CD8-positive, alpha-beta memory T cell (primary cell): ENCODE data around the gene NEK1. TPM values are rescaled to one million over a fixed set of nuclear protein-coding genes. Genes with fewer than 3 reads are reported as not detected.

Experiments
- CTCF ChIA-PET: fragments of 350-600 bp; sonication (Branson Sonifier 250); formaldehyde crosslinking; loops from one replicate; lab custom pipeline; 2021; ENCODE audit warnings: antibody characterized with exemption; lab: Charles Lee
- POLR2A ChIA-PET: fragments of 350-600 bp; sonication (Branson Sonifier 250); formaldehyde crosslinking; loops from one replicate; lab custom pipeline; 2021; ENCODE audit warnings: antibody characterized with exemption; lab: Charles Lee
- DNase-seq, 5 donors: peaks; one replicate each; pipeline versions ENCODE4 v3.0.0 to v3.0.0-alpha.2; 2020 to 2022; ENCODE audit warnings: mixed read lengths in 1 of 5
- H3K27ac ChIP-seq: one replicate; pipeline ENCODE4 v1.7.0; 2013; ENCODE audit warnings: low read depth, mild to moderate bottlenecking, low read length, moderate library complexity
- H3K27me3 ChIP-seq: 2 replicates; pipeline ENCODE4 v1.7.0; 2013; ENCODE audit warnings: low read length, mild to moderate bottlenecking; ENCODE audit not compliant: insufficient read depth, poor library complexity, severe bottlenecking
- H3K36me3 ChIP-seq: 2 replicates; pipeline ENCODE4 v1.7.0; 2013; ENCODE audit warnings: mild to moderate bottlenecking, low read length, moderate library complexity; ENCODE audit not compliant: insufficient read depth
- H3K4me1 ChIP-seq: 2 replicates; pipeline ENCODE4 v1.7.0; 2013; ENCODE audit warnings: mild to moderate bottlenecking, low read length, moderate library complexity; ENCODE audit not compliant: insufficient read depth
- H3K4me3 ChIP-seq: 2 replicates; pipeline ENCODE4 v1.7.0; 2013; ENCODE audit warnings: mild to moderate bottlenecking, low read length
- H3K9me3 ChIP-seq: 2 replicates; pipeline ENCODE4 v1.7.0; 2013; ENCODE audit warnings: mild to moderate bottlenecking, low read length
- H3K27ac Mint-ChIP-seq, 8 donors: one replicate each; pipeline ENCODE4 v1.8.0; 2020 to 2021; ENCODE audit warnings: mixed read lengths in 8 of 8, mild to moderate bottlenecking in 6 of 8, inconsistent platforms in 3 of 8, moderate library complexity in 3 of 8
- H3K27me3 Mint-ChIP-seq, 2 donors: one replicate each; pipeline ENCODE4 v1.8.0; 2020 to 2021; ENCODE audit warnings: mixed read lengths in 2 of 2, mild to moderate bottlenecking in 1 of 2, moderate library complexity in 1 of 2
- H3K36me3 Mint-ChIP-seq, 3 donors: one replicate each; pipeline ENCODE4 v1.8.0; 2020 to 2021; ENCODE audit warnings: mixed read lengths in 3 of 3, inconsistent platforms in 1 of 3, mild to moderate bottlenecking in 1 of 3
- H3K4me1 Mint-ChIP-seq, 3 donors: one replicate each; pipeline ENCODE4 v1.8.0; 2020 to 2021; ENCODE audit warnings: mixed read lengths in 3 of 3, inconsistent platforms in 1 of 3, mild to moderate bottlenecking in 1 of 3
- H3K4me3 Mint-ChIP-seq, 7 donors: one replicate each; pipeline ENCODE4 v1.8.0; 2020 to 2021; ENCODE audit warnings: mixed read lengths in 7 of 7, mild to moderate bottlenecking in 6 of 7, moderate library complexity in 4 of 7, inconsistent platforms in 2 of 7
- H3K9me3 Mint-ChIP-seq, 5 donors: one replicate each; pipeline ENCODE4 v1.8.0; 2020 to 2022; ENCODE audit warnings: mixed read lengths in 5 of 5, mild to moderate bottlenecking in 3 of 5, moderate library complexity in 2 of 5, inconsistent platforms in 1 of 5
- polyA plus RNA-seq: library from polyadenylated mRNA; unstranded; fragments of 300-500 nt; fragmentation: Illumina TruSeq; gene quantifications from one replicate; pipeline ENCODE4 v1.2.3, GENCODE V29; 2021
- total RNA-seq, 2 experiments: library from RNA; stranded (reverse); gene quantifications; one replicate each; pipeline ENCODE4 v1.2.3, GENCODE V29; 2021

The NEK1 gene
- total and polyA plus RNA-seq, 3 experiments from 2014 or later, result 10.5 to 11.7 (median 11.6) TPM

- H3K27ac Mint-ChIP-seq, result no peak overlapping the region
- H3K36me3 Mint-ChIP-seq, result peaks cover 24 to 28% (median 28%) of the 10 kb centered on the region in 3 donors
- Histone ChIP-seq H3K27ac (no peak overlapping the region), H3K4me1 (no peaks in the 10 kb centered on the region), H3K36me3 (no peaks in the 10 kb centered on the region), H3K4me3 (no peak overlapping the region), H3K27me3 (no peaks in the 10 kb centered on the region), H3K9me3 (no peaks in the 10 kb centered on the region)
- no peaks in the 10 kb centered on the region for H3K4me1 Mint-ChIP-seq
- H3K9me3 Mint-ChIP-seq, result no peaks in the 10 kb centered on the region
- no peak for DNase-seq
- H3K4me3 Mint-ChIP-seq, result no peak overlapping the region
- ChIA-PET POLR2A (no interaction called here), CTCF (interaction anchor here (1.2 kb wide), 1 partner anchor 13 kb away, joined by 3 read pairs; no protein-coding TSS in a partner anchor)
- no peaks in the 10 kb centered on the region for H3K27me3 Mint-ChIP-seq
Observed at GRCh38 chr4:169397762-169398161, 214.6 kb downstream of the NEK1 start.

DNA sequence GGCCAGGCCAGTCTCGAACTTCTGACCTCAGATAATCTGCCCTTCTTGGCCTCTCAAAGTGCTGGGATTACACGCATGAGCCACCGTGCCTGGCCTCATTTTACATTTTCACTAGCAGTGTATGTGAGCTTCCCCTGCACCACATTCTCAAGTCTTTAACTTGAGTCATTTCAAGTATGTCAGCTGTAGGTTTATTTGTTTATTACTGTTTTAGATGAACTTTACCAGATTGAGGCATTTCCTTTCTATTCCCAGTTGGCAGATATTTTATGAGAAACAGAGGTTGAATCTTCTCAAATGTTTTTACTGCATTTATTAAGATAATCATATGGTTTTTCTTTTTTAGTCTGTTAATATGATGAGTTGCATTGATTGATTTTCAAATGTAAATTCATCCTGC lies 227.0 kb downstream of the NEK1 start:
- H3K27me3 Mint-ChIP-seq, result no peaks in the 10 kb centered on the region
- H3K36me3 Mint-ChIP-seq, result peaks cover 0 to 4% (median 0%) of the 10 kb centered on the region in 3 donors

DNA sequence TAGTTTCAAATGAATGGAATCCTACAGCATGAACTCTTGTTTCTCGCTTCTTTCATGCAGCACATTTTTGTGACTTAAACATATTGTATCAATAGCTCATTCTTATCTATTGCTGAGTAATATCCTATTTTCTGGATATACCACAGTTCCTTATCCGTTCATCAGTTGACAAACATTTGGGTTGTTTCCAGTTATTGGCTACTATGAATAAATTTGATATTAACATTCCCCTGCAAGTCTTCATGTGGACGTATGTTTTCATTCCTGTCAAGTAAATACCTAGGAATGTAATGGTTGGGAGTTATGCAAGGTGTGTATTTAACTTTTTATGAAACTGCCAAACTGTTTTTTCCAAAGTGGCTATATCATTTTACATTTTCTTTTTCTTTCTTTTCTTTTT lies 227.6 kb downstream of the NEK1 start:
- peaks cover 0 to 9% (median 4%) of the 10 kb centered on the region in 5 donors for H3K9me3 Mint-ChIP-seq
- ChIA-PET CTCF (no interaction called here), POLR2A (no interaction called here)
- H3K36me3 Mint-ChIP-seq, result no peaks in the 10 kb centered on the region
- H3K36me3 ChIP-seq, result no peaks in the 10 kb centered on the region
- no peaks in the 10 kb centered on the region for H3K9me3 ChIP-seq
- no peak overlapping the region for H3K27ac ChIP-seq
- H3K4me3 Mint-ChIP-seq, result no peak overlapping the region
- peaks cover 0 to under 1% of the 10 kb centered on the region in 2 donors for H3K27me3 Mint-ChIP-seq
- no peaks in the 10 kb centered on the region for H3K27me3 ChIP-seq
- DNase-seq, result no peak
- no peak overlapping the region for H3K4me3 ChIP-seq
- no peaks in the 10 kb centered on the region for H3K4me1 ChIP-seq
- H3K4me1 Mint-ChIP-seq, result no peaks in the 10 kb centered on the region
- no peak overlapping the region for H3K27ac Mint-ChIP-seq

More for the DNA sequence above, 227.0 kb downstream of the NEK1 start:
- no peak for DNase-seq
- H3K27ac ChIP-seq, result no peak overlapping the region
- no peaks in the 10 kb centered on the region for H3K4me1 ChIP-seq
- Mint-ChIP-seq H3K4me3 (no peak overlapping the region), H3K27ac (no peak overlapping the region), H3K9me3 (peaks cover 0 to 9% (median 3%) of the 10 kb centered on the region in 5 donors), H3K4me1 (no peaks in the 10 kb centered on the region)
- H3K27me3 ChIP-seq, result no peaks in the 10 kb centered on the region
- ChIA-PET CTCF (no interaction called here), POLR2A (no interaction called here)
- H3K9me3 ChIP-seq, result no peaks in the 10 kb centered on the region
- H3K4me3 ChIP-seq, result no peak overlapping the region
- H3K36me3 ChIP-seq, result no peaks in the 10 kb centered on the region

GRCh38 chr4:169383724-169384123 lies 228.7 kb downstream of the NEK1 start:
- Histone ChIP-seq H3K9me3 (no peaks in the 10 kb centered on the region), H3K4me1 (no peaks in the 10 kb centered on the region), H3K27me3 (no peaks in the 10 kb centered on the region), H3K27ac (no peak overlapping the region), H3K36me3 (no peaks in the 10 kb centered on the region), H3K4me3 (no peak overlapping the region)
- H3K4me1 Mint-ChIP-seq, result no peaks in the 10 kb centered on the region
- no peaks in the 10 kb centered on the region for H3K36me3 Mint-ChIP-seq
- no peak for DNase-seq
- peaks cover 0 to 8% (median 6%) of the 10 kb centered on the region in 5 donors for H3K9me3 Mint-ChIP-seq
- CTCF ChIA-PET, result no interaction called here
- POLR2A ChIA-PET, result no interaction called here
- H3K27ac Mint-ChIP-seq, result no peak overlapping the region
- no peak overlapping the region for H3K4me3 Mint-ChIP-seq
- peaks cover 0 to 4% of the 10 kb centered on the region in 2 donors for H3K27me3 Mint-ChIP-seq

- no peaks in the 10 kb centered on the region for H3K4me1 ChIP-seq
- H3K9me3 ChIP-seq, result peaks cover 16% of the 10 kb centered on the region
- Mint-ChIP-seq H3K4me3 (no peak overlapping the region), H3K4me1 (no peaks in the 10 kb centered on the region), H3K36me3 (peaks cover 0 to 9% (median 0%) of the 10 kb centered on the region in 3 donors), H3K27ac (no peak overlapping the region), H3K27me3 (peaks cover 0 to 6% of the 10 kb centered on the region in 2 donors), H3K9me3 (peaks cover 17 to 29% (median 27%) of the 10 kb centered on the region in 5 donors)
- no peaks in the 10 kb centered on the region for H3K27me3 ChIP-seq
- no peak overlapping the region for H3K27ac ChIP-seq
- H3K4me3 ChIP-seq, result no peak overlapping the region
- POLR2A ChIA-PET, result no interaction called here
- no peaks in the 10 kb centered on the region for H3K36me3 ChIP-seq
- CTCF ChIA-PET, result no interaction called here
- no peak for DNase-seq
Observed at GRCh38 chr4:169379688-169380087, 232.7 kb downstream of the NEK1 start.

GRCh38 chr4:169377367-169377766 lies 235.0 kb downstream of the NEK1 start:
- no peak overlapping the region for H3K27ac ChIP-seq
- Mint-ChIP-seq H3K9me3 (peaks cover 17 to 29% (median 27%) of the 10 kb centered on the region in 5 donors), H3K4me3 (no peak overlapping the region), H3K36me3 (peaks cover 0 to 9% (median 0%) of the 10 kb centered on the region in 3 donors), H3K4me1 (no peaks in the 10 kb centered on the region), H3K27me3 (peaks cover 0 to 6% of the 10 kb centered on the region in 2 donors), H3K27ac (no peak overlapping the region)
- no peak for DNase-seq
- ChIA-PET CTCF (interaction anchor here (1.0 kb wide), 1 partner anchor 9 kb away, joined by 3 read pairs; no protein-coding TSS in a partner anchor), POLR2A (no interaction called here)
- H3K27me3 ChIP-seq, result no peaks in the 10 kb centered on the region
- peaks cover 16% of the 10 kb centered on the region for H3K9me3 ChIP-seq
- no peak overlapping the region for H3K4me3 ChIP-seq
- H3K36me3 ChIP-seq, result no peaks in the 10 kb centered on the region
- no peaks in the 10 kb centered on the region for H3K4me1 ChIP-seq

- POLR2A ChIA-PET, result no interaction called here
- H3K27ac Mint-ChIP-seq, result no peak overlapping the region
- no peaks in the 10 kb centered on the region for H3K36me3 ChIP-seq
- no peaks in the 10 kb centered on the region for H3K27me3 ChIP-seq
- H3K4me1 Mint-ChIP-seq, result no peaks in the 10 kb centered on the region
- peaks cover 17 to 29% (median 24%) of the 10 kb centered on the region in 5 donors for H3K9me3 Mint-ChIP-seq
- no peak overlapping the region for H3K27ac ChIP-seq
- H3K9me3 ChIP-seq, result peaks cover 16% of the 10 kb centered on the region
- H3K36me3 Mint-ChIP-seq, result peaks cover 0 to 9% (median 0%) of the 10 kb centered on the region in 3 donors
- CTCF ChIA-PET, result interaction anchor here (1.0 kb wide), 1 partner anchor 10 kb away, joined by 3 read pairs; no protein-coding TSS in a partner anchor
- DNase-seq, result no peak
- H3K4me1 ChIP-seq, result no peaks in the 10 kb centered on the region
- H3K4me3 ChIP-seq, result no peak overlapping the region
- H3K4me3 Mint-ChIP-seq, result no peak overlapping the region
- peaks cover 0 to 6% of the 10 kb centered on the region in 2 donors for H3K27me3 Mint-ChIP-seq
Observed at GRCh38 chr4:169376421-169376820, 236.0 kb downstream of the NEK1 start.

DNA sequence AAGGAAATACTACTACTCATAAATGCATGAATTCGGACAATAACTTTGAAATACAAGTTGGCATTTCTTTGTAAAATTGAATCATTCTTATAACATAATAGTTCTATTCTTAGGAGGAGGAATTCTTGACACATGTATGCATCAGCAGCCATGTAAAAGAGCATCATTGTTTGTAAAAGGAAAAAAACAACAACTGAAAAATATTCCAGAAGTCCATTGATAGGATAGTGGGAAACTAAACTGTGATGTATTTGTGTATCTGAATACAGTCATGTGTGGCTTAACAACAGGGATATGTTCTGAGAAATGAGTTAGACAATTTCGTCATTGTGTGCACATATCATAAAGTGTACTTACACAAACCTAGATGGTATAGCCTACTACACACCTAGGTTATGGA lies 239.6 kb downstream of the NEK1 start:
- no peaks in the 10 kb centered on the region for H3K36me3 ChIP-seq
- ChIA-PET POLR2A (no interaction called here), CTCF (no interaction called here)
- H3K9me3 ChIP-seq, result peaks cover 13% of the 10 kb centered on the region
- H3K27me3 ChIP-seq, result no peaks in the 10 kb centered on the region
- Mint-ChIP-seq H3K36me3 (peaks cover 0 to 9% (median 0%) of the 10 kb centered on the region in 3 donors), H3K9me3 (peaks cover 12 to 22% (median 18%) of the 10 kb centered on the region in 5 donors), H3K27ac (no peak overlapping the region), H3K4me3 (no peak overlapping the region), H3K4me1 (no peaks in the 10 kb centered on the region), H3K27me3 (peaks cover 0 to 9% of the 10 kb centered on the region in 2 donors)
- no peaks in the 10 kb centered on the region for H3K4me1 ChIP-seq
- no peak overlapping the region for H3K27ac ChIP-seq
- no peak overlapping the region for H3K4me3 ChIP-seq
- no peak for DNase-seq
